Cardiac fibroblast (primary cell): Measurements from ENCODE around the gene SLC25A21.

ENCODE experiments used
- DNase-seq, 2 donors: peaks; one replicate each; pipeline versions ENCODE4 v3.0.0 to v3.0.0-alpha.2; 2010; ENCODE audit warnings: low read depth in 2 of 2
- H3K4me3 ChIP-seq, 2 donors: replicated peaks in 1 of 2; 1 replicate in 1 of 2; 2 replicates in 1 of 2; pipeline ENCODE4 v1.5.1; 2011; ENCODE audit warnings: low read depth in 2 of 2, low read length in 2 of 2, mild to moderate bottlenecking in 2 of 2, moderate library complexity in 1 of 2
- CTCF ChIP-seq: IDR thresholded peaks from one replicate; pipeline ENCODE4 v1.5.1; 2011; ENCODE audit warnings: low read depth, mild to moderate bottlenecking, low read length, inconsistent platforms

The SLC25A21 gene

GRCh38 chr14:36773558-36773957 is 398.8 kb downstream of the SLC25A21 start:
- no peak overlapping the region for H3K4me3 ChIP-seq
- no peak for TF ChIP-seq CTCF
- DNase-seq, result peak in 1 of 2 donors; percentile 50

- DNase-seq, result peak in 1 of 2 donors; percentile 47
- H3K4me3 ChIP-seq, result no peak overlapping the region
- TF ChIP-seq CTCF, result peak; percentile 4
Measured at GRCh38 chr14:36773136-36773540, 399.3 kb downstream of the SLC25A21 start.

GRCh38 chr14:36771028-36771640 is 401.3 kb downstream of the SLC25A21 start:
- TF ChIP-seq CTCF, result no peak
- H3K4me3 ChIP-seq, result no peak overlapping the region
- DNase-seq, result no peak

GRCh38 chr14:36768638-36769337 is 403.6 kb downstream of the SLC25A21 start:
- no peak overlapping the region for H3K4me3 ChIP-seq
- no peak for DNase-seq
- no peak for TF ChIP-seq CTCF

- TF ChIP-seq CTCF, result no peak
- no peak for DNase-seq
- H3K4me3 ChIP-seq, result no peak overlapping the region
Measured at GRCh38 chr14:36767603-36768281, 404.7 kb downstream of the SLC25A21 start.

GRCh38 chr14:36766974-36767373 is 405.4 kb downstream of the SLC25A21 start:
- no peak overlapping the region for H3K4me3 ChIP-seq
- no peak for DNase-seq
- TF ChIP-seq CTCF, result no peak
